SU-DHL-6 (cell line): ENCODE measurements around the gene TCF12.

Experiments
- H2AFZ ChIP-seq: fragments of 200-600 bp; sonication (generic); 2 replicates; pipeline ENCODE4 v1.6.1; 2014; ENCODE audit warnings: low read depth, mild to moderate bottlenecking, moderate library complexity, mixed read lengths, antibody characterized with exemption, low read length; ENCODE audit not compliant: severe bottlenecking
- H3F3A ChIP-seq: fragments of 200-600 bp; shearing (Covaris generic); 2 replicates; pipeline ENCODE4 v1.6.0; 2016; ENCODE audit warnings: antibody characterized with exemption, mild to moderate bottlenecking; ENCODE audit not compliant: insufficient read depth
- H3K27ac ChIP-seq: fragments of 200-600 bp; sonication (generic); 2 replicates; pipeline ENCODE4 v1.5.1; 2016; ENCODE audit warnings: low read depth, mild to moderate bottlenecking, low read length, moderate library complexity, mixed read lengths
- H3K27me3 ChIP-seq: fragments of 200-600 bp; sonication (generic), shearing (Covaris generic); 2 replicates; pipeline ENCODE4 v1.6.0; 2014; ENCODE audit warnings: mild to moderate bottlenecking, low read length
- H3K36me3 ChIP-seq: fragments of 200-600 bp; sonication (generic); 2 replicates; pipeline ENCODE4 v1.6.1; 2014; ENCODE audit warnings: mild to moderate bottlenecking, low read length, mixed read lengths
- H3K4me2 ChIP-seq: fragments of 300-600, 200-600 bp; shearing (Covaris generic), sonication (generic); 2 replicates; pipeline ENCODE4 v1.6.0; 2014; ENCODE audit warnings: low read length, low read depth, mild to moderate bottlenecking; ENCODE audit not compliant: poor library complexity, severe bottlenecking
- H3K4me3 ChIP-seq: fragments of 200-600 bp; sonication (generic); 2 replicates; pipeline ENCODE4 v1.5.1; 2014; ENCODE audit warnings: antibody characterized with exemption, low read length, mild to moderate bottlenecking, mixed read lengths; ENCODE audit not compliant: insufficient read depth, poor library complexity, severe bottlenecking
- H3K79me2 ChIP-seq: fragments of 200-600 bp; sonication (generic); 2 replicates; pipeline ENCODE4 v1.6.1; 2014; ENCODE audit warnings: mild to moderate bottlenecking, low read length, moderate library complexity; ENCODE audit not compliant: insufficient read depth
- H3K9ac ChIP-seq: fragments of 200-600 bp; sonication (generic); 2 replicates; pipeline ENCODE4 v1.7.0; 2014; ENCODE audit warnings: mild to moderate bottlenecking, low read length
- H3K9me2 ChIP-seq: fragments of 200-600 bp; sonication (generic); replicated peaks from 2 replicates; pipeline ENCODE4 v1.6.1; 2014; ENCODE audit warnings: low read length; ENCODE audit not compliant: insufficient read depth
- H3K9me3 ChIP-seq: fragments of 200-600 bp; sonication (generic); 2 replicates; pipeline ENCODE4 v1.6.1; 2014; ENCODE audit warnings: low read length, mixed read lengths; ENCODE audit not compliant: insufficient read depth
- H4K20me1 ChIP-seq: fragments of 200-600 bp; sonication (generic); 2 replicates; pipeline ENCODE4 v1.6.1; 2014; ENCODE audit warnings: low read depth, mild to moderate bottlenecking, antibody characterized with exemption, low read length, moderate library complexity, mixed read lengths
- CTCF ChIP-seq: fragments of 200-600 bp; sonication (generic); IDR thresholded peaks from one replicate; pipeline ENCODE4 v1.5.1; 2017; ENCODE audit warnings: antibody characterized with exemption, mild to moderate bottlenecking, low read length, moderate library complexity; ENCODE audit not compliant: insufficient read depth, poor library complexity, severe bottlenecking
- EZH2phosphoT487 ChIP-seq: fragments of 200-600 bp; sonication (generic), shearing (Covaris generic); conservative IDR thresholded peaks from 2 replicates; pipeline ENCODE4 v1.6.1; 2018; ENCODE audit warnings: mild to moderate bottlenecking, antibody characterized with exemption, low read length, moderate library complexity, mixed read lengths

TCF12 gene

GRCh38 chr15:56913670-56914069, 4.8 kb upstream of the TCF12 start:
- no peaks in the 10 kb centered on the region for H3K27me3 ChIP-seq
- no peak overlapping the region for H3K27ac ChIP-seq
- H3K4me3 ChIP-seq: no peak overlapping the region
- H3K9me3 ChIP-seq: no peaks in the 10 kb centered on the region
- H2AFZ ChIP-seq: no peak overlapping the region
- 0 out of 2 replicates have a peak, but pooled peaks cover 5% of the 10 kb centered on the region for H3F3A ChIP-seq
- no peak overlapping the region for H3K4me2 ChIP-seq
- H4K20me1 ChIP-seq: no peaks in the 10 kb centered on the region
- no peak for TF ChIP-seq EZH2phosphoT487
- no peak for TF ChIP-seq CTCF
- no peaks in the 10 kb centered on the region for H3K9me2 ChIP-seq
- H3K36me3 ChIP-seq: no peaks in the 10 kb centered on the region
- no peaks in the 10 kb centered on the region for H3K79me2 ChIP-seq
- no peak overlapping the region for H3K9ac ChIP-seq

DNA sequence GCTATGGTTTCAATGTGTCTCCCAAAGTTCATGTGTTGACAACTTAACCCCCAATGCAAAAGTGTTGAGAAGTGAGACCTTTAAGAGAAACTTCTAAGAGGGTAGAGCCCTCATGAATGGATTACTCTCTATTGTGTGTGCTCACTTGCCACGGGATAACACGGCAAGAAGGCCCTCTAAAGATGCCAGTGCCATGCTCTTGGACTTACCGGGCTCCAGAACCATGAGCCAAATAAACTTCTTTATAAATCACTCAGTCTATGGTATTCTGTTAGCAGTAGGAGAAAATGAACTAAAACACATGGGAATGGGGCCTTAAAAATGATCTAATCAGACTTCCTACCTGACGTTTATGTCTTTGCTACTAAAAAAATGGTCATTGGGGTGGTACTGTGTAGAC, 2.6 kb upstream of the TCF12 start:
- Histone ChIP-seq H3K9me3 (no peaks in the 10 kb centered on the region), H3K4me2 (no peak overlapping the region), H3K9me2 (no peaks in the 10 kb centered on the region)

DNA sequence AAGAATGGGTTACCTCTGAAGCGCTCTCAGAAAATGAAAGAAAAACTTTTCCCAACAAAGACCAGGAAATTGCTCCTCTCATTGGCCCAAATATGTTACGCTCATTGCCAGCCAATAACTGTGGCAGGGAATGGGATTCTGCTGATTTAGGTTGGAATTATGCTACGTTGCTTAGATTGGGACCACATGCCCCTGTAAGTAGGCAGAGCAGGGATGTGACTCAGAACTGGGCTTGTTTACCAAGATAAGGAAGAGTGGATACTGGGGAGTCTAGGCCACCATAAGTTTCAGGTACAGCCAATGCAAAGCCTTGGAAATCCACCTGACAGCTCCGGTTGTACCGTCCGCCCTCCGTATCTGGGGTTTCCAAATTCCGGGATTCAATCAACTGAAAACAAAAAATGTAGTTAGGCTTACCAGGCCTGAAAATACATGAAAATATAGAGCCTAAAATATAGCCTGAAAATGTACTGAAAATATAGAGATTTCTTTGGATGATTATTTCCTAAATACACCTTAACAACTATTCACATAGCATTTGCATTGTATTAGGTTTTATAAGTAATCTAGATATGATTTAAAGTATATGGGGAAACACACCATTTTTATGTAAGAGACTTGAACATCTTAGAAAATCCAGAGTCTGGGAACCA, 1.5 kb upstream of the TCF12 start:
- Histone ChIP-seq H2AFZ (no peak overlapping the region), H3K4me2 (no peak overlapping the region), H3K79me2 (peaks cover 19% of the 10 kb centered on the region; the same call in 1 of the 2 replicates), H3K9me3 (no peaks in the 10 kb centered on the region), H4K20me1 (no peaks in the 10 kb centered on the region), H3K9me2 (no peaks in the 10 kb centered on the region), H3K9ac (no peak overlapping the region), H3K36me3 (peaks cover 10% of the 10 kb centered on the region; the same call in 1 of the 2 replicates), H3K27me3 (no peaks in the 10 kb centered on the region), H3K27ac (no peak overlapping the region), H3F3A (0 out of 2 replicates have a peak, but pooled peaks cover 5% of the 10 kb centered on the region), H3K4me3 (no peak overlapping the region)
- no peak for TF ChIP-seq CTCF
- no peak for TF ChIP-seq EZH2phosphoT487

More for the DNA sequence above, 2.6 kb upstream of the TCF12 start:
- Histone ChIP-seq H4K20me1 (no peaks in the 10 kb centered on the region), H3K9ac (no peak overlapping the region), H3K79me2 (peaks cover 18% of the 10 kb centered on the region; the same call in 1 of the 2 replicates), H3K27ac (no peak overlapping the region), H3F3A (0 out of 2 replicates have a peak, but pooled peaks cover 5% of the 10 kb centered on the region), H3K27me3 (no peaks in the 10 kb centered on the region), H2AFZ (no peak overlapping the region), H3K4me3 (no peak overlapping the region), H3K36me3 (peaks cover 4% of the 10 kb centered on the region; the same call in 1 of the 2 replicates)
- TF ChIP-seq CTCF (no peak), EZH2phosphoT487 (no peak)
